Endothelial cell of umbilical vein (primary cell): ENCODE data around the gene SH3RF1. TPM values are rescaled to one million over a fixed set of nuclear protein-coding genes. Genes with fewer than 3 reads are reported as not detected.

Experiments
- BruUV-seq: library from RNA; stranded (reverse); fragments of 400-500 nt; replicated peaks from 2 replicates; lab custom pipeline; 2021; lab: Mats Ljungman, UMichigan
- CTCF ChIA-PET: fragments of 300-600, 350-600 bp; sonication (Branson Sonifier 250); formaldehyde crosslinking; loops from one replicate; lab custom pipeline; 2021; ENCODE audit warnings: antibody characterized with exemption, inconsistent platforms; lab: Charles Lee
- POLR2A ChIA-PET: fragments of 300-600, 350-600 bp; sonication (Branson Sonifier 250); formaldehyde crosslinking; loops from one replicate; lab custom pipeline; 2021; ENCODE audit warnings: antibody characterized with exemption, inconsistent platforms; lab: Charles Lee
- DNase-seq: peaks from one replicate; pipeline ENCODE4 v3.0.0-alpha.2; 2011; ENCODE audit warnings: low read depth, low spot score
- FAIRE-seq: peaks from 2 replicates; lab custom pipeline; 2011; peaks lifted over from hg19 to GRCh38; lab: Jason Lieb, UNC
- H2AFZ ChIP-seq: 2 replicates; pipeline ENCODE4 v1.6.0; 2012; ENCODE audit warnings: low read depth, low read length, control low read depth, inconsistent platforms
- H3K27ac ChIP-seq: 2 replicates; pipeline ENCODE4 v1.5.1; 2011; ENCODE audit warnings: low read depth, mild to moderate bottlenecking, control low read depth, low read length, moderate library complexity; ENCODE audit not compliant: insufficient read depth
- H3K27me3 ChIP-seq, 2 experiments: 2 replicates each; pipeline versions ENCODE4 v1.6.0 to v1.6.1; 2011; ENCODE audit warnings: low read length in 2 of 2, mixed read lengths in 1 of 2; ENCODE audit not compliant: control insufficient read depth in 2 of 2, insufficient read depth in 2 of 2
- H3K36me3 ChIP-seq, 2 experiments: 2 replicates in 1 of 2; 3 replicates in 1 of 2; pipeline ENCODE4 v1.5.1; 2011; ENCODE audit warnings: low read length in 2 of 2, mild to moderate bottlenecking in 1 of 2, moderate library complexity in 1 of 2; ENCODE audit not compliant: control insufficient read depth in 2 of 2, insufficient read depth in 2 of 2; ENCODE audit errors: extremely low read depth in 1 of 2
- H3K4me1 ChIP-seq: 3 replicates; pipeline ENCODE4 v1.5.1; 2011; ENCODE audit warnings: mild to moderate bottlenecking, low read length; ENCODE audit not compliant: control insufficient read depth, insufficient read depth; ENCODE audit errors: extremely low read depth
- H3K4me2 ChIP-seq: 2 replicates; pipeline ENCODE4 v1.6.1; 2011; ENCODE audit warnings: low read length, control low read depth, mixed read lengths; ENCODE audit not compliant: insufficient read depth
- H3K4me3 ChIP-seq, 3 experiments: fragments of 200-600 bp in 1 of 3; sonication (generic), shearing (Covaris generic) in 1 of 3; replicated peaks in 1 of 3; 2 replicates each; pipeline ENCODE4 v1.5.1; 2011 to 2016; ENCODE audit warnings: control low read depth in 3 of 3, low read length in 3 of 3, mild to moderate bottlenecking in 2 of 3, inconsistent platforms in 1 of 3, low read depth in 1 of 3, moderate library complexity in 1 of 3; ENCODE audit not compliant: insufficient read depth in 1 of 3
- H3K79me2 ChIP-seq: 2 replicates; pipeline ENCODE4 v1.6.0; 2012; ENCODE audit warnings: low read length, inconsistent platforms; ENCODE audit not compliant: control insufficient read depth, insufficient read depth
- H3K9ac ChIP-seq: replicated peaks from 2 replicates; pipeline ENCODE3; 2011; ENCODE audit warnings: low read length, control low read depth; ENCODE audit not compliant: insufficient read depth; ENCODE audit errors: extremely low read depth
- H3K9me1 ChIP-seq: replicated peaks from 3 replicates; pipeline ENCODE4 v1.6.0; 2011; ENCODE audit warnings: mild to moderate bottlenecking, low read length; ENCODE audit not compliant: control insufficient read depth, insufficient read depth; ENCODE audit errors: extremely low read depth
- H3K9me3 ChIP-seq: replicated peaks from 2 replicates; pipeline ENCODE4 v1.5.1; 2012; ENCODE audit warnings: low read length, inconsistent platforms; ENCODE audit not compliant: control insufficient read depth, insufficient read depth
- H4K20me1 ChIP-seq: replicated peaks from 2 replicates; pipeline ENCODE3; 2011; ENCODE audit warnings: mild to moderate bottlenecking, low read length; ENCODE audit not compliant: control insufficient read depth, insufficient read depth; ENCODE audit errors: extremely low read depth
- CTCF ChIP-seq, 2 donors: IDR thresholded peaks; 1 replicate in 1 of 2; 2 replicates in 1 of 2; pipeline ENCODE4 v1.5.1; 2011; ENCODE audit warnings: low read length in 2 of 2, mild to moderate bottlenecking in 2 of 2, moderate library complexity in 2 of 2, control low read depth in 1 of 2, inconsistent platforms in 1 of 2, low read depth in 1 of 2; ENCODE audit not compliant: insufficient read depth in 1 of 2; ENCODE audit errors: extremely low read depth in 1 of 2
- EZH2 ChIP-seq: IDR thresholded peaks from 2 replicates; pipeline ENCODE4 v1.6.1; 2012; ENCODE audit warnings: borderline replicate concordance, low read depth, mild to moderate bottlenecking, moderate library complexity, low read length, inconsistent platforms; ENCODE audit not compliant: severe bottlenecking
- FOS ChIP-seq: IDR thresholded peaks from 2 replicates; pipeline ENCODE4 v1.6.1; 2011; ENCODE audit warnings: mild to moderate bottlenecking, low read length, moderate library complexity, borderline replicate concordance; ENCODE audit not compliant: insufficient read depth
- GATA2 ChIP-seq: IDR thresholded peaks from 2 replicates; pipeline ENCODE4 v1.7.0; 2011; ENCODE audit warnings: low read depth, mild to moderate bottlenecking, moderate library complexity, mixed read lengths, low read length; ENCODE audit not compliant: insufficient read length, insufficient read depth
- JUN ChIP-seq: IDR thresholded peaks from 2 replicates; pipeline ENCODE4 v1.6.1; 2011; ENCODE audit warnings: borderline replicate concordance, low read depth; ENCODE audit not compliant: insufficient read length, insufficient read depth
- MAX ChIP-seq: IDR thresholded peaks from 2 replicates; pipeline ENCODE4 v1.6.1; 2011; ENCODE audit not compliant: insufficient read depth, insufficient read length
- MYC ChIP-seq: IDR thresholded peaks from one replicate; pipeline ENCODE4 v1.6.1; 2011; ENCODE audit warnings: mild to moderate bottlenecking, low read depth, low read length
- POLR2A ChIP-seq: IDR thresholded peaks from 2 replicates; pipeline ENCODE4 v1.6.1; 2012; ENCODE audit warnings: low read depth, mild to moderate bottlenecking, control low read depth, low read length
- POLR2AphosphoS5 ChIP-seq: IDR thresholded peaks from 2 replicates; pipeline ENCODE4 v1.6.1; 2012; ENCODE audit warnings: low read depth, mild to moderate bottlenecking, control low read depth, low read length, moderate library complexity; ENCODE audit not compliant: insufficient read depth
- dilution Hi-C: fragments of 300-500 bp; cut with MboI; formaldehyde crosslinking; loops from one replicate; pipeline ENCODE4 v1.15.0; 2019; ENCODE audit warnings: low sequenced_read_pairs; ENCODE audit not compliant: extremely low pct_ligation_motif_present
- intact Hi-C: fragments of 100-400 bp; cut with micrococcal nuclease; formaldehyde crosslinking; loops from one replicate; pipeline ENCODE4 v1.10.0; 2022
- polyA plus RNA-seq, 4 experiments: library from polyadenylated mRNA; depleted of rRNA in 3 of 4; stranded (reverse) in 3 of 4; unstranded in 1 of 4; fragments of >200 nt; gene quantifications; 2 replicates each; pipeline versions ENCODE4 v1.2.1 to v1.2.3, GENCODE V29; 2011 to 2012; ENCODE audit warnings: missing spikeins in 1 of 4
- total RNA-seq: library from RNA; stranded (reverse); gene quantifications from 2 replicates; pipeline ENCODE4 v1.2.3, GENCODE V29; 2021

Gene SH3RF1
- total and polyA plus RNA-seq, 2 donors (not counting 3 experiments of a cell fraction or from before 2014, with no cell fraction given): 16.2 to 24.9 TPM

- no peak overlapping the region for H3K4me2 ChIP-seq
- TF ChIP-seq POLR2A (no peak), MAX (no peak), JUN (no peak), CTCF (IDR thresholded peaks at IDR 0.05; ENCODE audit: extremely low read depth in 1 of 2, insufficient read depth in 1 of 2, low read depth in 1 of 2, low read length in 2 of 2) (no peak), EZH2 (no peak), GATA2 (no peak), MYC (no peak), POLR2AphosphoS5 (no peak), FOS (no peak)
- H3K9me3 ChIP-seq: no peaks in the 10 kb centered on the region
- no peak for FAIRE-seq
- DNase-seq: no peak
- H3K4me1 ChIP-seq: peaks cover 6% of the 10 kb centered on the region
- no peaks in the 10 kb centered on the region for H4K20me1 ChIP-seq
- no peak overlapping the region for H3K4me3 ChIP-seq
- H2AFZ ChIP-seq: no peak overlapping the region
- H3K9ac ChIP-seq: no peak overlapping the region
- no peak overlapping the region for H3K27ac ChIP-seq
- ChIA-PET CTCF (interaction anchor here (1.2 kb wide), 1 partner anchor 184 kb away, joined by 4 read pairs; no protein-coding TSS in a partner anchor), POLR2A (no interaction called here)
- H3K79me2 ChIP-seq: peaks cover 70% of the 10 kb centered on the region
- BruUV-seq: no TSS peak
- intact Hi-C loops: no loop called here
- no peaks in the 10 kb centered on the region for H3K36me3 ChIP-seq
- no peaks in the 10 kb centered on the region for H3K9me1 ChIP-seq
- dilution Hi-C loops: no loop called here
- H3K27me3 ChIP-seq: no peaks in the 10 kb centered on the region
These were observed 62.7 kb downstream of the SH3RF1 start for GRCh38 chr4:169208090-169208455.
